Prostate gland (tissue), 2 donors: ENCODE measurements around the gene PTPA. TPM values are rescaled to one million over a fixed set of nuclear protein-coding genes. Genes with fewer than 3 reads are reported as not detected.

Experiments used
- DNase-seq: peaks from one replicate; pipeline ENCODE4 v3.0.0-alpha.2; 2019; ENCODE audit warnings: low spot score
- H3K27ac ChIP-seq, 2 donors: fragments of 200-600 bp; sonication (generic); 2 replicates each; pipeline ENCODE4 v1.5.1; 2017 to 2019
- H3K27me3 ChIP-seq: fragments of 200-600 bp; sonication (generic); replicated peaks from 2 replicates; pipeline ENCODE4 v1.5.1; 2019; ENCODE audit not compliant: insufficient read depth
- H3K36me3 ChIP-seq, 2 donors: fragments of 200-600 bp; sonication (generic); 1 replicate in 1 of 2; 2 replicates in 1 of 2; pipeline versions ENCODE4 v1.5.1 to v1.8.1; 2017 to 2019
- H3K4me1 ChIP-seq: fragments of 200-600 bp; sonication (generic); replicated peaks from 2 replicates; pipeline ENCODE4 v1.5.1; 2019
- H3K4me3 ChIP-seq, 2 donors: fragments of 200-600 bp; sonication (generic); 2 replicates each; pipeline ENCODE4 v1.5.1; 2017 to 2019
- H3K9me3 ChIP-seq: fragments of 200-600 bp; sonication (generic); 2 replicates; pipeline ENCODE4 v1.5.1; 2017
- CTCF ChIP-seq, 4 experiments: fragments of 200-600 bp in 2 of 4; fragments of 450-650 bp in 2 of 4; sonication (generic) in 2 of 4; IDR thresholded peaks; 1 replicate in 3 of 4; 2 replicates in 1 of 4; pipeline ENCODE4 v1.5.1; 2016 to 2019; ENCODE audit warnings: antibody characterized with exemption in 4 of 4, mild to moderate bottlenecking in 2 of 4, moderate library complexity in 2 of 4
- POLR2A ChIP-seq: fragments of 450-650 bp; IDR thresholded peaks from one replicate; pipeline ENCODE4 v1.6.1; 2016; ENCODE audit warnings: antibody characterized with exemption, mild to moderate bottlenecking
- POLR2AphosphoS5 ChIP-seq: sonication (generic); formaldehyde crosslinking; IDR thresholded peaks from one replicate; pipeline ENCODE4 v1.6.1; 2017; ENCODE audit warnings: antibody characterized with exemption
- WGBS: methylation state at CpG from one replicate; pipeline ENCODE4 v1.1.5; 2018; 5-methylcytosine and 5-hydroxymethylcytosine counted together
- intact Hi-C: fragments of 100-400 bp; cut with DNase I; formaldehyde crosslinking; loops from one replicate; pipeline ENCODE4 v1.14.2; 2022
- total RNA-seq, 2 donors: library from RNA; depleted of rRNA; stranded (reverse); fragments of >200 nt; gene quantifications; one replicate each; pipeline ENCODE4 v1.1.0, GENCODE V29; 2016

PTPA gene
- total RNA-seq, 2 donors from 2014 or later = 165 to 173 TPM

DNA sequence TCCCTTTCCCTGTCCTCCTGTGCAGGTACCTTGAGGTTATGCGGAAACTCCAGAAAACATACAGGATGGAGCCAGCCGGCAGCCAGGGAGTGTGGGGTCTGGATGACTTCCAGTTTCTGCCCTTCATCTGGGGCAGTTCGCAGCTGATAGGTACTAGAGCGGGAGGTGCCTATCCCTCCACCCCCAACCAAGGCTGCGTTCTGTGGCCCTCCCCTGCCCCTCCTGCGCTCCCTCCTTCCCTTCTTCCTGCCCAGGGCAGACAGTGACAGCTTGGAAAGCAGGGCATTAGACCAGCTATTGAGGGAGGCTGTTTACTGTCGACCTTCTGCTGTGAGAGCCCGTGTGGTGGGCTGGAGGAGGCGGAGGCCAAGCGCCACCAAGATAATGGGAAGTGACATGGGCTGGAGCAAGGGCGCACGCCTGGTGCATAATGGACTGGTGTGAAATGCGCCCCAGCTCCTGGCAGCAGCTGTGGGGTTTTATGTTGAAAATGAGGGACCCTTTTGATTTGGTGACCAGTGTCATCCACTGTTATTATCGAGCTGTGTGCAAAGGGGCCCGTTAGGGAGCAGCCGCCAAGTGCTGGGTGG is 25.3 kb downstream of the PTPA start:
- 76% methylated on average over 16 of the region's 16 CpGs for WGBS
- TF ChIP-seq POLR2A = no peak
- no peak for TF ChIP-seq CTCF (IDR thresholded peaks at IDR 0.05)
- TF ChIP-seq POLR2AphosphoS5 = no peak

GRCh38 chr9:129137292-129138143 is 26.3 kb downstream of the PTPA start:
- intact Hi-C loops = loop anchor here (1.0 kb wide), 1 partner anchor 473 kb away; no protein-coding TSS in a partner anchor
- no peaks in the 10 kb centered on the region for H3K27me3 ChIP-seq
- TF ChIP-seq POLR2AphosphoS5 (peak; percentile 36), POLR2A (no peak), CTCF (IDR thresholded peaks at IDR 0.05) (no peak)
- no peaks in the 10 kb centered on the region for H3K9me3 ChIP-seq
- no peak for DNase-seq
- peak overlapping the region; percentile 99 for H3K27ac ChIP-seq
- peaks cover 0 to 4% of the 10 kb centered on the region in 2 donors for H3K36me3 ChIP-seq
- 79% methylated on average over 19 of the region's 19 CpGs for WGBS
- H3K4me1 ChIP-seq = peaks cover 20% of the 10 kb centered on the region
- no peak overlapping the region for H3K4me3 ChIP-seq

More for the DNA sequence above, 25.3 kb downstream of the PTPA start:
- DNase-seq = no peak
- H3K27ac ChIP-seq = peak overlapping the region; percentile 99
- intact Hi-C loops = no loop called here
- no peak overlapping the region for H3K4me3 ChIP-seq
- H3K9me3 ChIP-seq = no peaks in the 10 kb centered on the region
- no peaks in the 10 kb centered on the region for H3K27me3 ChIP-seq
- H3K4me1 ChIP-seq = peaks cover 10% of the 10 kb centered on the region
- H3K36me3 ChIP-seq = peaks cover 0 to 4% of the 10 kb centered on the region in 2 donors

DNA sequence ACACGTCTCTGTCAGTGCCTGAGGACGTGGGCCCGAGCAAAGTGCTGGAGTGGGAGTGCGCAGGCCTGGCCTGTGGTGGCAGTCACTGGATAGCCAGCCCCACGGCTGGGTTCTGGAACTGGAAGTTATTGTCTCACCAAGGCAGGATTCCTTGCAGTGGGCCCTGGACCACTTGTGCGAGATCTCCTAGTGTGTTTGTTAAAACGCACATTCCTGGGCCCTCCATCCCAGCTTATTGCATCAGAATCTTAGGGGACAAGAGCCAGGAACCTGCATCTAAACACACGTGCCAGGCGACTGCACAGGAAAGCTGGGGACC is 26.9 kb downstream of the PTPA start:
- intact Hi-C loops = loop anchor here (1.0 kb wide), 1 partner anchor 472 kb away; no protein-coding TSS in a partner anchor
- no peak overlapping the region for H3K4me3 ChIP-seq
- peaks cover 0 to 4% of the 10 kb centered on the region in 2 donors for H3K36me3 ChIP-seq
- peak overlapping the region; percentile 99 for H3K27ac ChIP-seq
- WGBS = 78% methylated on average over 9 of the region's 9 CpGs
- TF ChIP-seq POLR2AphosphoS5 = no peak
- no peak for TF ChIP-seq CTCF (IDR thresholded peaks at IDR 0.05)
- no peak for TF ChIP-seq POLR2A
- no peak for DNase-seq
- H3K9me3 ChIP-seq = no peaks in the 10 kb centered on the region
- no peaks in the 10 kb centered on the region for H3K27me3 ChIP-seq
- peaks cover 26% of the 10 kb centered on the region for H3K4me1 ChIP-seq

GRCh38 chr9:129138476-129139232 is 27.4 kb downstream of the PTPA start:
- WGBS = 41% methylated on average over 21 of the region's 21 CpGs
- peak; percentile 44 for DNase-seq
- H3K4me1 ChIP-seq = peaks cover 32% of the 10 kb centered on the region
- no peak overlapping the region for H3K4me3 ChIP-seq
- intact Hi-C loops = loop anchor here (1.0 kb wide), 1 partner anchor 472 kb away; no protein-coding TSS in a partner anchor
- no peaks in the 10 kb centered on the region for H3K27me3 ChIP-seq
- peaks cover 0 to 4% of the 10 kb centered on the region in 2 donors for H3K36me3 ChIP-seq
- H3K27ac ChIP-seq = peak overlapping the region; percentile 99
- TF ChIP-seq POLR2A = no peak
- TF ChIP-seq POLR2AphosphoS5 = peak; percentile 39
- no peak for TF ChIP-seq CTCF (IDR thresholded peaks at IDR 0.05)
- no peaks in the 10 kb centered on the region for H3K9me3 ChIP-seq
